ENCODE data around the gene DDX1. TPM values are rescaled to one million over a fixed set of nuclear protein-coding genes. Genes with fewer than 3 reads are reported as not detected.

DDX1 gene
- total and polyA plus RNA-seq, 2 experiments from 2014 or later, result 99.9 to 102 TPM

DNA sequence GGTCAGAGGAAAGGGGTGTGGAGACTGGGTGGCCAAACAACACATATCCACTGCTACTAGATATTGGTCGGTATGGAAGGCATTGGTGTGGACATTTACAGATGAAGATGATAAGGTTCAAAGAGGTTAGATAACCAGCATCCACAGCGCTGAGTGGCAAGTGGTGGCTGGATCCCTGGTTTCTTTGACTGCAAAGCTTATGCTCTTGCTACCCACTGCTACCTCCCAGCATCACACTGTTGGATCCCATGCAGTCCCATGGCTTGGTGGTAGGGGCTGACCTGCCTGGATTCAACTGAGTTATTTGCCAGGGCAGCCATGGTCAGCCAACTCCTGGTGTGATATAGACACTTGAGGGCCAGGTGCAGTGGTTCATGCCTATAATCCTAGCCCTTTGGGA, 53.6 kb downstream of the DDX1 start:
- Histone ChIP-seq H3K4me3 (no peak overlapping the region), H3K27ac (ENCODE audit: low read depth) (no peak overlapping the region), H3K79me2 (replicated peaks; ENCODE audit: insufficient read depth) (no peaks in the 10 kb centered on the region), H3K4me1 (ENCODE audit: insufficient read depth) (no peaks in the 10 kb centered on the region), H4K20me1 (replicated peaks; ENCODE audit: insufficient read depth) (no peaks in the 10 kb centered on the region), H3K36me3 (ENCODE audit: insufficient read depth) (no peaks in the 10 kb centered on the region), H3K4me2 (no peak overlapping the region), H2AFZ (no peak overlapping the region), H3K9me2 (ENCODE audit: insufficient read depth) (no peaks in the 10 kb centered on the region), H3K27me3 (ENCODE audit: insufficient read depth) (no peaks in the 10 kb centered on the region), H3F3A (replicated peaks; ENCODE audit: low read depth) (no peaks in the 10 kb centered on the region)
- no peak for ATAC-seq
- H3K4me1 Mint-ChIP-seq, result peaks cover 8% of the 10 kb centered on the region
- H3K27me3 Mint-ChIP-seq (ENCODE audit: insufficient read depth, low read depth, poor library complexity), result peaks cover 8% of the 10 kb centered on the region
- TF ChIP-seq POLR2AphosphoS5 (IDR thresholded peaks at IDR 0.05; ENCODE audit: low read depth) (no peak), NANOG (IDR thresholded peaks at IDR 0.05; ENCODE audit: borderline replicate concordance) (no peak), STAT1 (IDR thresholded peaks at IDR 0.05; ENCODE audit: unreplicated experiment) (no peak), ZNF114 (CRISPR knock-in tag; IDR thresholded peaks at IDR 0.05) (no peak), EZH2phosphoT487 (IDR thresholded peaks at IDR 0.05; ENCODE audit: unreplicated experiment) (no peak), EZH2 (IDR thresholded peaks at IDR 0.05; ENCODE audit: low read depth, unreplicated experiment) (no peak), JUNB (IDR thresholded peaks at IDR 0.05; ENCODE audit: unreplicated experiment) (no peak), ZNF331 (CRISPR knock-in tag; IDR thresholded peaks at IDR 0.05; ENCODE audit: low read depth) (no peak), CREB1 (CRISPR knock-in tag; IDR thresholded peaks at IDR 0.05; ENCODE audit: low read depth) (no peak), CTCF (conservative IDR thresholded peaks at IDR 0.05; ENCODE audit: low read depth in 2 of 2) (no peak)
- TF ChIP-seq, protein P1, sequence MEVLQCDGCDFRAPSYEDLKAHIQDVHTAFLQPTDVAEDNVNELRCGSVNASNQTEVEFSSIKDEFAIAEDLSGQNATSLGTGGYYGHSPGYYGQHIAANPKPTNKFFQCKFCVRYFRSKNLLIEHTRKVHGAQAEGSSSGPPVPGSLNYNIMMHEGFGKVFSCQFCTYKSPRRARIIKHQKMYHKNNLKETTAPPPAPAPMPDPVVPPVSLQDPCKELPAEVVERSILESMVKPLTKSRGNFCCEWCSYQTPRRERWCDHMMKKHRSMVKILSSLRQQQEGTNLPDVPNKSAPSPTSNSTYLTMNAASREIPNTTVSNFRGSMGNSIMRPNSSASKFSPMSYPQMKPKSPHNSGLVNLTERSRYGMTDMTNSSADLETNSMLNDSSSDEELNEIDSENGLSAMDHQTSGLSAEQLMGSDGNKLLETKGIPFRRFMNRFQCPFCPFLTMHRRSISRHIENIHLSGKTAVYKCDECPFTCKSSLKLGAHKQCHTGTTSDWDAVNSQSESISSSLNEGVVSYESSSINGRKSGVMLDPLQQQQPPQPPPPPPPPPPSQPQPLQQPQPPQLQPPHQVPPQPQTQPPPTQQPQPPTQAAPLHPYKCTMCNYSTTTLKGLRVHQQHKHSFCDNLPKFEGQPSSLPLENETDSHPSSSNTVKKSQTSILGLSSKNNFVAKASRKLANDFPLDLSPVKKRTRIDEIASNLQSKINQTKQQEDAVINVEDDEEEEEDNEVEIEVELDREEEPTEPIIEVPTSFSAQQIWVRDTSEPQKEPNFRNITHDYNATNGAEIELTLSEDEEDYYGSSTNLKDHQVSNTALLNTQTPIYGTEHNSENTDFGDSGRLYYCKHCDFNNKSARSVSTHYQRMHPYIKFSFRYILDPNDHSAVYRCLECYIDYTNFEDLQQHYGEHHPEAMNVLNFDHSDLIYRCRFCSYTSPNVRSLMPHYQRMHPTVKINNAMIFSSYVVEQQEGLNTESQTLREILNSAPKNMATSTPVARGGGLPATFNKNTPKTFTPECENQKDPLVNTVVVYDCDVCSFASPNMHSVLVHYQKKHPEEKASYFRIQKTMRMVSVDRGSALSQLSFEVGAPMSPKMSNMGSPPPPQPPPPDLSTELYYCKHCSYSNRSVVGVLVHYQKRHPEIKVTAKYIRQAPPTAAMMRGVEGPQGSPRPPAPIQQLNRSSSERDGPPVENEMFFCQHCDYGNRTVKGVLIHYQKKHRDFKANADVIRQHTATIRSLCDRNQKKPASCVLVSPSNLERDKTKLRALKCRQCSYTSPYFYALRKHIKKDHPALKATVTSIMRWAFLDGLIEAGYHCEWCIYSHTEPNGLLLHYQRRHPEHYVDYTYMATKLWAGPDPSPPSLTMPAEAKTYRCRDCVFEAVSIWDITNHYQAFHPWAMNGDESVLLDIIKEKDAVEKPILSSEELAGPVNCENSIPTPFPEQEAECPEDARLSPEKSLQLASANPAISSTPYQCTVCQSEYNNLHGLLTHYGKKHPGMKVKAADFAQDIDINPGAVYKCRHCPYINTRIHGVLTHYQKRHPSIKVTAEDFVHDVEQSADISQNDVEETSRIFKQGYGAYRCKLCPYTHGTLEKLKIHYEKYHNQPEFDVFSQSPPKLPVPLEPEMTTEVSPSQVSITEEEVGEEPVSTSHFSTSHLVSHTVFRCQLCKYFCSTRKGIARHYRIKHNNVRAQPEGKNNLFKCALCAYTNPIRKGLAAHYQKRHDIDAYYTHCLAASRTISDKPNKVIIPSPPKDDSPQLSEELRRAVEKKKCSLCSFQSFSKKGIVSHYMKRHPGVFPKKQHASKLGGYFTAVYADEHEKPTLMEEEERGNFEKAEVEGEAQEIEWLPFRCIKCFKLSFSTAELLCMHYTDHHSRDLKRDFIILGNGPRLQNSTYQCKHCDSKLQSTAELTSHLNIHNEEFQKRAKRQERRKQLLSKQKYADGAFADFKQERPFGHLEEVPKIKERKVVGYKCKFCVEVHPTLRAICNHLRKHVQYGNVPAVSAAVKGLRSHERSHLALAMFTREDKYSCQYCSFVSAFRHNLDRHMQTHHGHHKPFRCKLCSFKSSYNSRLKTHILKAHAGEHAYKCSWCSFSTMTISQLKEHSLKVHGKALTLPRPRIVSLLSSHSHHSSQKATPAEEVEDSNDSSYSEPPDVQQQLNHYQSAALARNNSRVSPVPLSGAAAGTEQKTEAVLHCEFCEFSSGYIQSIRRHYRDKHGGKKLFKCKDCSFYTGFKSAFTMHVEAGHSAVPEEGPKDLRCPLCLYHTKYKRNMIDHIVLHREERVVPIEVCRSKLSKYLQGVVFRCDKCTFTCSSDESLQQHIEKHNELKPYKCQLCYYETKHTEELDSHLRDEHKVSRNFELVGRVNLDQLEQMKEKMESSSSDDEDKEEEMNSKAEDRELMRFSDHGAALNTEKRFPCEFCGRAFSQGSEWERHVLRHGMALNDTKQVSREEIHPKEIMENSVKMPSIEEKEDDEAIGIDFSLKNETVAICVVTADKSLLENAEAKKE (CRISPR knock-in tag; IDR thresholded peaks at IDR 0.05), result no peak
- TF ChIP-seq, protein P2, sequence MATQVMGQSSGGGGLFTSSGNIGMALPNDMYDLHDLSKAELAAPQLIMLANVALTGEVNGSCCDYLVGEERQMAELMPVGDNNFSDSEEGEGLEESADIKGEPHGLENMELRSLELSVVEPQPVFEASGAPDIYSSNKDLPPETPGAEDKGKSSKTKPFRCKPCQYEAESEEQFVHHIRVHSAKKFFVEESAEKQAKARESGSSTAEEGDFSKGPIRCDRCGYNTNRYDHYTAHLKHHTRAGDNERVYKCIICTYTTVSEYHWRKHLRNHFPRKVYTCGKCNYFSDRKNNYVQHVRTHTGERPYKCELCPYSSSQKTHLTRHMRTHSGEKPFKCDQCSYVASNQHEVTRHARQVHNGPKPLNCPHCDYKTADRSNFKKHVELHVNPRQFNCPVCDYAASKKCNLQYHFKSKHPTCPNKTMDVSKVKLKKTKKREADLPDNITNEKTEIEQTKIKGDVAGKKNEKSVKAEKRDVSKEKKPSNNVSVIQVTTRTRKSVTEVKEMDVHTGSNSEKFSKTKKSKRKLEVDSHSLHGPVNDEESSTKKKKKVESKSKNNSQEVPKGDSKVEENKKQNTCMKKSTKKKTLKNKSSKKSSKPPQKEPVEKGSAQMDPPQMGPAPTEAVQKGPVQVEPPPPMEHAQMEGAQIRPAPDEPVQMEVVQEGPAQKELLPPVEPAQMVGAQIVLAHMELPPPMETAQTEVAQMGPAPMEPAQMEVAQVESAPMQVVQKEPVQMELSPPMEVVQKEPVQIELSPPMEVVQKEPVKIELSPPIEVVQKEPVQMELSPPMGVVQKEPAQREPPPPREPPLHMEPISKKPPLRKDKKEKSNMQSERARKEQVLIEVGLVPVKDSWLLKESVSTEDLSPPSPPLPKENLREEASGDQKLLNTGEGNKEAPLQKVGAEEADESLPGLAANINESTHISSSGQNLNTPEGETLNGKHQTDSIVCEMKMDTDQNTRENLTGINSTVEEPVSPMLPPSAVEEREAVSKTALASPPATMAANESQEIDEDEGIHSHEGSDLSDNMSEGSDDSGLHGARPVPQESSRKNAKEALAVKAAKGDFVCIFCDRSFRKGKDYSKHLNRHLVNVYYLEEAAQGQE (IDR thresholded peaks at IDR 0.05; ENCODE audit: unreplicated experiment), result no peak
- peaks cover 5% of the 10 kb centered on the region; the same call in 2 of the 3 replicates for H3K9me3 Mint-ChIP-seq
- H3K36me3 Mint-ChIP-seq (ENCODE audit: low read depth), result peaks cover 20% of the 10 kb centered on the region
- no peak for DNase-seq (ENCODE audit: low spot score)
- H3K4me3 Mint-ChIP-seq, result no peak overlapping the region
- H3K27ac Mint-ChIP-seq, result no peak overlapping the region

All from GM23338 (cell line).